GM18505 (cell line): ENCODE measurements around the gene LILRB4.
"Not testable (repeated sequence)": the region's sequence is repeated elsewhere in the genome, so short reads cannot be mapped to it uniquely, and the experiment has no call there.

Source experiments
- ATAC-seq: cut with Tn5 transposase; IDR thresholded peaks from one replicate; pipeline ENCODE4 v1.9.1; 2021; ENCODE audit not compliant: unreplicated experiment
- POLR2A ChIP-seq: IDR thresholded peaks from 4 replicates; pipeline ENCODE4 v1.6.1; 2011; ENCODE audit warnings: borderline replicate concordance; ENCODE audit not compliant: insufficient read depth, insufficient read length; ENCODE audit errors: extremely low read depth

Gene LILRB4

GRCh38 chr19:54662730-54663129, at the start of gene LILRB4:
Gene LILRB4 (plus strand): TSS chr19:54662985. CDS start chr19:54663034, 49 bp downstream.
- peak; percentile 47 for TF ChIP-seq POLR2A
- ATAC-seq, result no peak

- TF ChIP-seq POLR2A, result no peak
- ATAC-seq, result no peak
Measured at GRCh38 chr19:54614726-54615125, 48.1 kb upstream of the LILRB4 start.

GRCh38 chr19:54616057-54616456, 46.7 kb upstream of the LILRB4 start:
- peak; percentile 41 for ATAC-seq
- TF ChIP-seq POLR2A, result no peak

GRCh38 chr19:54616821-54617560, 45.8 kb upstream of the LILRB4 start:
- peak; percentile 54 for TF ChIP-seq POLR2A
- peak; percentile 53 for ATAC-seq

- no peak for ATAC-seq
- no peak for TF ChIP-seq POLR2A
Measured at GRCh38 chr19:54620464-54620863, 42.3 kb upstream of the LILRB4 start.

- no peak for TF ChIP-seq POLR2A
- ATAC-seq, result no peak
Measured at GRCh38 chr19:54622431-54622830, 40.4 kb upstream of the LILRB4 start.

- not testable (repeated sequence) for ATAC-seq
Measured at GRCh38 chr19:54624234-54624633, 38.6 kb upstream of the LILRB4 start.

GRCh38 chr19:54624934-54625730, 37.7 kb upstream of the LILRB4 start:
- ATAC-seq, result not testable (repeated sequence)

GRCh38 chr19:54626757-54627156, 36.0 kb upstream of the LILRB4 start:
- no peak for ATAC-seq
- TF ChIP-seq POLR2A, result no peak

- not testable (repeated sequence) for ATAC-seq
Measured at GRCh38 chr19:54627912-54628311, 34.9 kb upstream of the LILRB4 start.

GRCh38 chr19:54630262-54630661, 32.5 kb upstream of the LILRB4 start, which contains the start of gene LILRB1:
Gene LILRB1 (plus strand): TSS chr19:54630484. CDS start chr19:54631074, 590 bp downstream.
- not testable (repeated sequence) for ATAC-seq

- ATAC-seq, result no peak
- no peak for TF ChIP-seq POLR2A
Measured at GRCh38 chr19:54630782-54631181, 32.0 kb upstream of the LILRB4 start.

- ATAC-seq, result not testable (repeated sequence)
Measured at GRCh38 chr19:54631489-54632337, 31.1 kb upstream of the LILRB4 start.

GRCh38 chr19:54632517-54632916, 30.3 kb upstream of the LILRB4 start:
- ATAC-seq, result not testable (repeated sequence)
